Heart left ventricle (tissue), 13 donors: Measurements from ENCODE around the gene FRMD8.

ENCODE experiments used
- POLR2A ChIP-seq, 2 donors: fragments of 450-650 bp; IDR thresholded peaks; one replicate each; pipeline ENCODE4 v1.6.1; 2017; ENCODE audit warnings: antibody characterized with exemption in 2 of 2, mild to moderate bottlenecking in 2 of 2, moderate library complexity in 2 of 2
- TF ChIP-seq, protein P1 (sequence below), 12 donors: fragments of 200-600 bp; sonication (generic) in 4 of 12; IDR thresholded peaks; one replicate each; pipeline versions ENCODE4 v1.5.0 to v1.8.0; 2018 to 2022; ENCODE audit warnings: antibody characterized with exemption in 12 of 12, mild to moderate bottlenecking in 5 of 12
- donor health status: ischemic (EF 13 %, LVEDD 7.1; RV severe dilation, severe dysfunction).
- donor health status: DM: no; HTN: yes; CAD: no.
- donor health status: DM: no; HTN: no; CAD: no.
- donor health status: ischemic (EF 25% LVEDD 6.9; RV normal size, moderate dysfunction).
- donor health status: ischemic (EF 25% LVEDD 5.7; RV mildly dilated, moderate dysfunction).
- donor health status: ischemic (EF 35%, LVEDD 5.7; RV mildly dilated, moderate dysfunction).
- donor health status: nonischemic (EF 11% LVEDD 7.7; RV severe dilation, severe dysfunction).
- donor health status: DM: yes; HTN: yes; CAD: no.
- donor health status: PGD.
- donor health status: ischemic (EF 29% LVEDD 5.4; RV normal size, mild dysfunction).
- donor health status: nonischemic (EF 23%, LVEDD 6.1; RV moderate dilation, normal function).

DNA sequence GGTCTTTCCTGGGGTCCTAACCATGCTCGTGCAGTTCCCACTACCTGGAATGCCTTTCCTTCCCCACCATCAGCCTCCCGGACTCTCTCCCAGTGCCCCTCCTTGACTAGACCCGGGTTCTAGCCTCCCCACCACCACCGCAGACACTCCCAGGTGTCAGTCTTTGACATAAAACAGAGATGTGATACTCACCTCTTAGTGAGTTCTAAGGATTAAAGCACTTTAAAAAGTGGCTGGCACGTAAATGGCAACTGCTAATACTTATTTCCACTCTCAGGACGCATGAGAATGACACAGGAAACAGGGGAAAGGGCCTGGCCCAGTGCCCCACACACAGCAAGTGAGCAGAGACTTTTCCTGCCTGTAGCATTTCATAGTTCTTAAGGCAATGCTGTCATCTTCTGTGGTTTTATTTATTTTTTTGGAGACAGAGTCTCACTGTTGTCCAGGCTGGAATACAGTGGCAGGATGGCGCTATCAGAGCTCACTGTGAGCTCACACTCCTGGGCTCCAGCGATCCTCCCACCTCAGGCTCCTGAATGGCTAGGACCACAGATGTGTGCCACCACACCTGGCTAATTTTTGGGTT, 2.0 kb upstream of the FRMD8 start:
- no peak for TF ChIP-seq POLR2A (IDR thresholded peaks at IDR 0.05)
- TF ChIP-seq, protein P1, sequence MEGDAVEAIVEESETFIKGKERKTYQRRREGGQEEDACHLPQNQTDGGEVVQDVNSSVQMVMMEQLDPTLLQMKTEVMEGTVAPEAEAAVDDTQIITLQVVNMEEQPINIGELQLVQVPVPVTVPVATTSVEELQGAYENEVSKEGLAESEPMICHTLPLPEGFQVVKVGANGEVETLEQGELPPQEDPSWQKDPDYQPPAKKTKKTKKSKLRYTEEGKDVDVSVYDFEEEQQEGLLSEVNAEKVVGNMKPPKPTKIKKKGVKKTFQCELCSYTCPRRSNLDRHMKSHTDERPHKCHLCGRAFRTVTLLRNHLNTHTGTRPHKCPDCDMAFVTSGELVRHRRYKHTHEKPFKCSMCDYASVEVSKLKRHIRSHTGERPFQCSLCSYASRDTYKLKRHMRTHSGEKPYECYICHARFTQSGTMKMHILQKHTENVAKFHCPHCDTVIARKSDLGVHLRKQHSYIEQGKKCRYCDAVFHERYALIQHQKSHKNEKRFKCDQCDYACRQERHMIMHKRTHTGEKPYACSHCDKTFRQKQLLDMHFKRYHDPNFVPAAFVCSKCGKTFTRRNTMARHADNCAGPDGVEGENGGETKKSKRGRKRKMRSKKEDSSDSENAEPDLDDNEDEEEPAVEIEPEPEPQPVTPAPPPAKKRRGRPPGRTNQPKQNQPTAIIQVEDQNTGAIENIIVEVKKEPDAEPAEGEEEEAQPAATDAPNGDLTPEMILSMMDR (IDR thresholded peaks at IDR 0.05) = no peak
